GM19397 (cell line): ENCODE data around the gene SLC25A38.

Experiments used
- ATAC-seq: cut with Tn5 transposase; IDR thresholded peaks from one replicate; pipeline ENCODE4 v1.9.1; 2021; ENCODE audit warnings: mild to moderate bottlenecking, moderate library complexity; ENCODE audit not compliant: unreplicated experiment

SLC25A38 gene

DNA sequence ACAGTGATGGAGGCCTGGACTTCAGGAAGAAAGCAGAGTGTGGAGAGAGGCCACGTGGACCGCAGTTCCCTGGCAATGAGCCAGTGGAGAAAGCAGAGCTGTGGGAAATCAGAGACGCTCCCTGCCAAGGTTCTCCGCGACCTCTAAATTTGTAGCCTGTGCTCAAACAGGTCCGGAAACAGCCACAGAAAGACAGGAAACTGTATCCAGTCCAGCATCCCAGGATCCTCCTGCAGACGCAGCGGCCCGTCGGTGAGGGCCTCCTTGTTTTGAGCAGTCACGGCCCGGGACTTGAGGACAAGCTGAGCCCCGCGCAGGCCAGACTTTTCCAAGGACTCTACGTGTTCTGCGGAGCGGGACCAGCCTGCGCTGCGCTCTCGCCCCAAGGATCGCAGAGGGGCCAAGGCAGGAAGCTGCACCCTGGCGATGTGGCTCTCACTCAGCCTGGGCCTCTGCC lies 45.6 kb downstream of the SLC25A38 start:
- ATAC-seq: no peak

DNA sequence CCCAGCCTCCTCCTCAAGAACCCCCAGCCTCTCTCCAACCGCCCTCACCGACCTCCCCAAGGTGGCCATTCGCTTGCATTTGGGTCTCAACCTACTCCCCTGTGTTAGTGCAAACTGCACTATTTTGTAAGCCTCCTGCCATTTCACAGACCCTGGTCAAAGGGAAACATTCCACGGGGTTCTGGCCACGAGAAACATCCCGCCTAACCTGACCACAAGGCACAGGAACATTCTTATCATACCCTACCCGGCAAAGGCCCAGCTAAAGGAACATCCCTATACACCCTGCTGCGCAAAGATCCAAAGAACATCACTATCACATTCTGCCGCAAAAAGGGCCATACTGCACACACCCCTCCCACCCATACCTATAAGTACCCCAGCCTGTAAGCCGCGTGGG lies 46.3 kb downstream of the SLC25A38 start:
- no peak for ATAC-seq

DNA sequence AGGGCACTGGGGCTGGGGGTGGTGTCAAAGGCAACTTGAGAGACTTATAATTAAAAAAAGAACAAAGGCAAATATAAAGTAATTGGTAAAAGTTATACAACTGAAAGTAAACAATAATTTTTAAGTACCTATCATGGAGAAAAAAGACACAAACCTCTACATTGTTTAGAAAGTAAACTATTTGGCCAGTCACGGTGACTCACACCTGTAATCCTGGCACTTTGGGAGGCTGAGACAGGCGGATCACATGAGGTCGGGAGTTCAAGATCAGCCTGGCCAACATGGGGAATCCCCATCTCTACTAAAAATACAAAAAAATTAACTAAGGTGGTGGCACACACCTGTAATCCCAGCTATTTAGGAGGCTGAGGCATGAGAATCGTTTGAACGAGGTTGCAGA lies 49.2 kb downstream of the SLC25A38 start:
- no peak for ATAC-seq

DNA sequence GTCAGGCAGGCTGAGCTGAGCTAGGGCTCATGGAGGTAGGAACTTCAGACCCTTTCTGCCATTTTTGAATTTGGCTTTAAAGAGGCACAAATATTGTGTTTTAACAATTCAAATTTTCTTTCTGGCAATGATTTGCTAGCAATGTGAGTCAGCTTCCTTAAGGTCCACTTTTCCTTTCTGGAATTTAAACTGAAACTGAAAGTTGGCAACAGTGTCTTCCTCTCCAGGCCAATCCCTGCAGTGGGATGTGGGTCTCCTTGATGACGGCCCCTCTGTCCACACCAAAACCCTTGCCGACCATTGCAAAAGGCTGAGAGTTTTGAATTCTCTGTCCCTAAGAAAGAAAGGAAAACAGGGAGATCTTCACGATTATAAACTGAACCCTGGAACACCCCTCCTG lies 50.5 kb downstream of the SLC25A38 start:
- no peak for ATAC-seq

DNA sequence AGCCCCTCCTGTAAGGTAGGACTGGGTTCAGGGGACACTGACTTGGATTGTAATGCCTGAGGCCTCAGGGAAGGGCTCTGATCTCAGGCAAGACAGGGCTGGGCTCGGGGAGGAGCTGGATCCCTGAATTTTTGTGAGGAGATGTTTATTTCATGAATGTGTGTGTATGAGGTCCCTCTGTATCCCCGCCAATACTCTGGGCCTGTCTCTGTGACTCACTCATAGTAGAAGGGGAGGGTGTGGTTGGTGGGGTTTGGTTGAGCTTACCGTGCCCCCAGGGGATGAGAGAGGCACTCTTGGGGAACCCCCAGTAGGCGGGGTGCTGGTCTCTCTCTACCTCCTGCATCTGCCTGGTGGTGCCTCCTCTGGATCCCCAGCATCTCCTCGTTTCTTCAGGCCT lies 51.4 kb downstream of the SLC25A38 start:
- ATAC-seq: no peak

- no peak for ATAC-seq
Measured at GRCh38 chr3:39435006-39435748, 52.0 kb downstream of the SLC25A38 start.

DNA sequence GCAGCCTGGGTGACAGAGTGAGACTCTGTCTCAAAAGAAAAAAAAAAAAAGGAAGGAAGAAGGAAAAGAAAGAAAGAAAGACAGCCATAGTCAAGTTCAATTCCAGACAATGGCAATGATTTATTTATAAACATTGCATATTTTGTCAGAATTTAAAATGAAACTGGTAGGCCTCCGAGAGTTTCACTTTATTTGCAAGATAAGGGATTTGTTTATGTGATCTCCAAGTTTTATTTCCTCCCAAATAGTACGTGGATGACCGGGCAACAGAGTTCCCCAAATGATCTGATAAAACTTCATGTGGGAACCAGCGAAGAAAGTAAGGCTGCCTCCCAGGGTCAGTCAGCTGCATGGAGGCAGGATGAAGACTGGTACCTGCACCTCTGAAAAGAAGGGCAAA lies 55.7 kb downstream of the SLC25A38 start:
- no peak for ATAC-seq

- no peak for ATAC-seq
Measured at GRCh38 chr3:39440316-39440715, 57.1 kb downstream of the SLC25A38 start.

DNA sequence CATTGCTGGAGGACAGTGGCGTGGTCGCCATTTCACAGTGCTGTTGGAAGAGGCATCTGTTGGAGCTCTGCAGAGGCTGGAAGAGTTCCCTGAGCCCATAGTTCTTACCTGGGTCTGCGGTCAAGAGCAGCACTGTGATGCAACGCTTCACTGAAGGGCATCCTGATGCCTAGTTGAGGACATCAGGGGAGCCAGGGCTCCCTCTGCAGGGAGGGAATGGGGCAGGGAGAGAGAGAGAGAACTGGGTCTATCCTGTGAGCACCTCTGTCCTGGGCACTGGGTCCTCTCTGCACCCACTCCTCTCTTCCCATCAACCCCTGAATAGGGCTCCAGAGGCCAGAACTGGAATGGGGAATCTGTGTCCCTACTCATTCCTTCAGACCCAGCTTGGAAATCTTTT lies 60.4 kb downstream of the SLC25A38 start:
- no peak for ATAC-seq

DNA sequence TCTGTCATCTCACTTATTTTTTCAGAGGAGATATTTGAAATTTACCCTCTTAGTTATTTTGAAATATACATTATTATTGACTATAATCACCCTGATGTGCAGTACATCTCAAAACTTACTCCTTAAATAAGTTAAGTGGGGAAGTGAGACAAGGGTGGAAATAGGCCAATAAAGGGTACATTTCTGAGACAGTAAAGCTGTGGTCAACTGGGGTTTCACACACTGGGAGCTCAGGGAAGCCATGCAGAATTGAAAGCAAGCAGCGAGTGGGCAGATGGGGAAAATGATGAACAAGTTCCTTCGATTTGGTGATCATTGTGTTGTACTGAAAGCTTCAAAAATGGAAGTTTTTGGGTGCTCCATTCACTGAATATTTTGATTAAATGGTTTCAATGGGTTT lies 62.8 kb downstream of the SLC25A38 start:
- ATAC-seq: no peak

GRCh38 chr3:39446444-39446843 lies 63.3 kb downstream of the SLC25A38 start:
- no peak for ATAC-seq
